ENCODE measurements around the gene GNB1L. TPM values are rescaled to one million over a fixed set of nuclear protein-coding genes. Genes with fewer than 3 reads are reported as not detected.

GNB1L gene
- total and polyA plus RNA-seq, 2 experiments from 2014 or later, result 14.3 to 16.5 TPM

GRCh38 chr22:19855504-19856409, 1.1 kb upstream of the GNB1L start:
- Histone ChIP-seq H3K4me3 (peak overlapping the region; percentile 99), H3K9me2 (ENCODE audit: insufficient read depth) (no peaks in the 10 kb centered on the region), H3K36me3 (ENCODE audit: low read depth) (no peaks in the 10 kb centered on the region), H3K9ac (peak overlapping the region; percentile 93), H3K4me2 (ENCODE audit: unreplicated experiment) (peak overlapping the region; percentile 85), H4K20me1 (ENCODE audit: insufficient read depth) (no peaks in the 10 kb centered on the region), H3K4me1 (ENCODE audit: insufficient read depth) (peaks cover 19% of the 10 kb centered on the region), H2AFZ (peak overlapping the region; percentile 76), H3K27ac (peak overlapping the region; percentile 91), H3K9me3 (ENCODE audit: low read depth) (no peaks in the 10 kb centered on the region), H3K79me2 (ENCODE audit: insufficient read depth) (peaks cover 61% of the 10 kb centered on the region), H3F3A (ENCODE audit: insufficient read depth) (peaks cover 11% of the 10 kb centered on the region), H3K27me3 (replicated peaks; ENCODE audit: insufficient read depth) (no peaks in the 10 kb centered on the region)
- WGBS, 2 experiments (ENCODE audit: low coverage in 1 of 2, low lambda C conversion rate in 2 of 2, missing lambda C conversion rate in 2 of 2), result 12% methylated on average over 21 to 23 of the region's 24 CpGs
- peak; percentile 81 for DNase-seq
- in situ Hi-C loops (cut with MboI), result no loop called here
- TF ChIP-seq EZH2phosphoT487 (IDR thresholded peaks at IDR 0.05; ENCODE audit: insufficient read depth, low read depth) (no peak), EZH2 (IDR thresholded peaks at IDR 0.05; ENCODE audit: insufficient read depth, poor library complexity, severe bottlenecking) (no peak)

- Histone ChIP-seq H2AFZ (peak overlapping the region; percentile 73), H3K4me2 (ENCODE audit: unreplicated experiment) (peak overlapping the region; percentile 89), H3F3A (ENCODE audit: insufficient read depth) (peaks cover 15% of the 10 kb centered on the region), H3K9me2 (ENCODE audit: insufficient read depth) (no peaks in the 10 kb centered on the region), H3K4me1 (ENCODE audit: insufficient read depth) (peaks cover 23% of the 10 kb centered on the region), H4K20me1 (ENCODE audit: insufficient read depth) (no peaks in the 10 kb centered on the region), H3K27ac (peak overlapping the region; percentile 64), H3K27me3 (replicated peaks; ENCODE audit: insufficient read depth) (no peaks in the 10 kb centered on the region), H3K4me3 (peak overlapping the region; percentile 99), H3K79me2 (ENCODE audit: insufficient read depth) (peaks cover 77% of the 10 kb centered on the region), H3K9ac (peak overlapping the region; percentile 93), H3K36me3 (ENCODE audit: low read depth) (no peaks in the 10 kb centered on the region), H3K9me3 (ENCODE audit: low read depth) (no peaks in the 10 kb centered on the region)
- peak; percentile 31 for DNase-seq
- no peak for TF ChIP-seq EZH2 (IDR thresholded peaks at IDR 0.05; ENCODE audit: insufficient read depth, poor library complexity, severe bottlenecking)
- TF ChIP-seq EZH2phosphoT487 (IDR thresholded peaks at IDR 0.05; ENCODE audit: insufficient read depth, low read depth), result no peak
- in situ Hi-C loops (cut with MboI), result no loop called here
- WGBS, 2 experiments (ENCODE audit: low coverage in 1 of 2, low lambda C conversion rate in 2 of 2, missing lambda C conversion rate in 2 of 2), result 2 to 4% methylated on average over 38 to 41 of the region's 49 CpGs
Measured at GRCh38 chr22:19853879-19854777, 546 bp downstream of the GNB1L start.

GRCh38 chr22:19853058-19853878, 1.4 kb downstream of the GNB1L start:
- Histone ChIP-seq H3K4me2 (ENCODE audit: unreplicated experiment) (peak overlapping the region; percentile 89), H3F3A (ENCODE audit: insufficient read depth) (peaks cover 23% of the 10 kb centered on the region), H3K4me1 (ENCODE audit: insufficient read depth) (peaks cover 27% of the 10 kb centered on the region), H3K9me3 (ENCODE audit: low read depth) (no peaks in the 10 kb centered on the region), H3K36me3 (ENCODE audit: low read depth) (no peaks in the 10 kb centered on the region), H4K20me1 (ENCODE audit: insufficient read depth) (no peaks in the 10 kb centered on the region), H3K4me3 (peak overlapping the region; percentile 99), H2AFZ (no peak overlapping the region), H3K9me2 (ENCODE audit: insufficient read depth) (no peaks in the 10 kb centered on the region), H3K27ac (no peak overlapping the region), H3K27me3 (replicated peaks; ENCODE audit: insufficient read depth) (no peaks in the 10 kb centered on the region), H3K9ac (peak overlapping the region; percentile 93), H3K79me2 (ENCODE audit: insufficient read depth) (peaks cover 86% of the 10 kb centered on the region)
- TF ChIP-seq EZH2phosphoT487 (IDR thresholded peaks at IDR 0.05; ENCODE audit: insufficient read depth, low read depth), result no peak
- TF ChIP-seq EZH2 (IDR thresholded peaks at IDR 0.05; ENCODE audit: insufficient read depth, poor library complexity, severe bottlenecking), result no peak
- in situ Hi-C loops (cut with MboI), result no loop called here
- 30 to 38% methylated on average over 11 of the region's 11 CpGs for WGBS, 2 experiments (ENCODE audit: low coverage in 1 of 2, low lambda C conversion rate in 2 of 2, missing lambda C conversion rate in 2 of 2)
- DNase-seq, result no peak

All from GM23248 (cell line).